Measurements from ENCODE around the gene MCC. TPM values are rescaled to one million over a fixed set of nuclear protein-coding genes. Genes with fewer than 3 reads are reported as not detected.

The MCC gene
- total and polyA plus RNA-seq, 12 donors = 1.8 to 12.6 (median 8.9) TPM

GRCh38 chr5:113039934-113040285 is 448.3 kb downstream of the MCC start:
- intact Hi-C loops (cut with DNase I) = no loop called here
- Histone ChIP-seq H3K36me3 (replicated peaks in 1 of 2) (no peaks in the 10 kb centered on the region), H3K27ac (no peak overlapping the region), H3K27me3 (no peaks in the 10 kb centered on the region), H3K4me3 (no peak overlapping the region), H3K9me3 (replicated peaks in 1 of 3) (no peaks in the 10 kb centered on the region), H3K4me1 (replicated peaks in 1 of 2) (no peaks in the 10 kb centered on the region)
- WGBS, 4 donors = 88 to 93% (median 89%) methylated on average over 4 of the region's 4 CpGs
- no peak for DNase-seq
- TF ChIP-seq CTCF (IDR thresholded peaks at IDR 0.05) (no peak), POLR2A (IDR thresholded peaks at IDR 0.05) (no peak)

GRCh38 chr5:113039229-113039933 is 448.9 kb downstream of the MCC start:
- H3K36me3 ChIP-seq (replicated peaks in 1 of 2) = no peaks in the 10 kb centered on the region
- no peaks in the 10 kb centered on the region for H3K27me3 ChIP-seq
- H3K9me3 ChIP-seq (replicated peaks in 1 of 3) = no peaks in the 10 kb centered on the region
- no peak overlapping the region for H3K4me3 ChIP-seq
- no peak for TF ChIP-seq POLR2A (IDR thresholded peaks at IDR 0.05)
- no peak for TF ChIP-seq CTCF (IDR thresholded peaks at IDR 0.05)
- no peak overlapping the region for H3K27ac ChIP-seq
- H3K4me1 ChIP-seq (replicated peaks in 1 of 2) = no peaks in the 10 kb centered on the region
- no peak for DNase-seq
- intact Hi-C loops (cut with DNase I) = no loop called here
- 82 to 98% (median 84%) methylated on average over 9 to 14 of the region's 14 CpGs for WGBS, 4 donors

GRCh38 chr5:113038714-113039113 is 449.5 kb downstream of the MCC start:
- intact Hi-C loops (cut with DNase I) = no loop called here
- Histone ChIP-seq H3K27me3 (no peaks in the 10 kb centered on the region), H3K9me3 (replicated peaks in 1 of 3) (no peaks in the 10 kb centered on the region), H3K4me3 (no peak overlapping the region), H3K4me1 (replicated peaks in 1 of 2) (no peaks in the 10 kb centered on the region), H3K36me3 (replicated peaks in 1 of 2) (no peaks in the 10 kb centered on the region), H3K27ac (no peak overlapping the region)
- peak in 4 of 7 donors; percentile 29 to 38 (median 37) for DNase-seq
- 50 to 95% (median 65%) methylated on average over 7 to 9 of the region's 9 CpGs for WGBS, 4 donors
- TF ChIP-seq POLR2A (IDR thresholded peaks at IDR 0.05) (no peak), CTCF (IDR thresholded peaks at IDR 0.05) (no peak)

GRCh38 chr5:113038136-113038535 is 450.1 kb downstream of the MCC start:
- WGBS, 4 donors = 90 to 100% (median 98%) methylated on average over 1 of the region's 1 CpG

More at GRCh38 chr5:113038136-113038535, 450.1 kb downstream of the MCC start:
- Histone ChIP-seq H3K4me3 (no peak overlapping the region), H3K27ac (no peak overlapping the region), H3K36me3 (replicated peaks in 1 of 2) (no peaks in the 10 kb centered on the region), H3K27me3 (no peaks in the 10 kb centered on the region), H3K4me1 (replicated peaks in 1 of 2) (no peaks in the 10 kb centered on the region), H3K9me3 (replicated peaks in 1 of 3) (no peaks in the 10 kb centered on the region)
- intact Hi-C loops (cut with DNase I) = no loop called here
- DNase-seq = no peak
- TF ChIP-seq POLR2A (IDR thresholded peaks at IDR 0.05) = no peak
- TF ChIP-seq CTCF (IDR thresholded peaks at IDR 0.05) = no peak
